Middle frontal gyrus (tissue), 1 donor: ENCODE measurements around the gene KRT4.

Experiments
- DNase-seq: peaks from one replicate; pipeline ENCODE4 v3.0.0-alpha.2; 2015; ENCODE audit warnings: low spot score; ENCODE audit errors: extremely low spot score

The KRT4 gene

DNA sequence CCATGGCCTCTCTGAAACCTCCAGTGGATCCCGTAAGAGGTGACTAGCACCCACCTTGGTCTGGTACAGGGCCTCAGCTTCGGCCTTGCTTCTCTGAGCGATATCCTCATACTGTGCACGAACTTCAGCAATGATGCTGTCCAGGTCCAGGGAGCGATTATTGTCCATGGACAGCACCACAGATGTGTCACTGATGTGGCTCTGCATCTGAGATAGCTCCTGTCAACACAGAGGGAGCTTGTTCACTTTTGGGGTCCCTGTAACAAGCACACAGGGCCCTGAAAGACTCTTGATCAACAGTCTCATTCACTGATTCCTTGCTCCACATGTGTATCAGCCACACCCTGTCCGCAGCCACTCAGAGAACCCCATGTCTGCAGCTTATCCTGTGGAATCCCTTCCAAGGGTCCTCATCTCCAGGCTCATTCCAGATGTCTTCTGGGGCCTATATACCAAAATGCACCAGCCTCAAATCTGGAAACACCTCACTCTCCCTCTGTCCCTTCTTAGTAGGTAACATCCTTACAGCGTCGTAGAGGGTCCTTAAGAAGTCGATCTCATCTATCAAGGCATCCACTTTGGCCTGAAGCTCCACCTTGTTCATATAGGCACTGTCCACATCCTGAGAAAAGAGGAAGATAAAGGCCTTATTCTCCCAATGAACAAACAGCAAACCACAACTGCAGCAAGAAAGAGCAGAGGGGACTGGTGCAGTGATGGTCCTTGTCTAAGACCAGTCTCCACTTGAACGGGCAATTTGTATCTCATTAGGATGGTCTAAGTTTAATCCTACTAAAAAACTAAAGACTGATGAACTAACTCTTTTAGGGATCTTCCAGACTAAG is 21.5 kb downstream of the KRT4 start:
- no peak for DNase-seq

GRCh38 chr12:52791271-52792184 is 22.4 kb downstream of the KRT4 start:
- DNase-seq, result no peak

GRCh38 chr12:52790427-52791270 is 23.3 kb downstream of the KRT4 start:
- no peak for DNase-seq

DNA sequence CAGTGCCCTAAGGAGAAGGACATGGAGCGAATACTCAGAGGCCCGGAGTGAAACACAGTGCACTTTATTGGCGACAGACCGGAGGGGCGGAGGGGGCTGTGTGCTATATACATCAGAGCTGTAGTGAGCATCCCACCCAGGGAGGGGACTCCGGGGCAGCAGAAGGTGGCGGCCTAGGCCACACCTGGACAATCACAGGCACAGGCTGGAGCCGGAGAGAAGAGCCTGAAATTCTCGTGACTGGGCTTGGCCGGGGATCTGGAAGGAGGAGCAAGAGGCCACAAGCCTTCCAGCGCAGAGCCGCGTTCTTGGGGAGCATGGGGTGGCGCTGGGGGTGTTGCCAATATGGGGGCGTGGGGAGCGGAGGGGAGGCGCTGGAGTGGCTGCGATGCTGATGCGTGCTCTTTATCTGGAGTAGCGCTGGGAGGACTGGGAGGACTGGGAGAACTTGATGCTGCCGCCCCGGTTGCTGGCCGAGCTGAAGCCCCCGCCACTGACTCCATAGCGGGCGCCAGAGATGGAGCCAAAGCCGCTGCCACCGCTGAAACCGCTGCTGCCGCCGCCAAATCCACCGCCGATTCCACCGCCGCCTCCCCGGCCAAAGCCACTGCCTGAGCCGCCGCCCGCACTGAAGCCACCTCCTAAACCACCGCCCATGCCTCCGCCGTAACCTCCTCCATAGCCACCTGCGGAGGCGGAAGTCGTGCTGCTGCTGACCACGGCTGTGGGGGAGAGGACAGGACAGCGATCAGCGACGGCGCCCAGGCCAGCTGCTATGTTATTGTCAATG is 24.1 kb downstream of the KRT4 start:
- no peak for DNase-seq

GRCh38 chr12:52788876-52789636 is 24.9 kb downstream of the KRT4 start:
- DNase-seq, result no peak

DNA sequence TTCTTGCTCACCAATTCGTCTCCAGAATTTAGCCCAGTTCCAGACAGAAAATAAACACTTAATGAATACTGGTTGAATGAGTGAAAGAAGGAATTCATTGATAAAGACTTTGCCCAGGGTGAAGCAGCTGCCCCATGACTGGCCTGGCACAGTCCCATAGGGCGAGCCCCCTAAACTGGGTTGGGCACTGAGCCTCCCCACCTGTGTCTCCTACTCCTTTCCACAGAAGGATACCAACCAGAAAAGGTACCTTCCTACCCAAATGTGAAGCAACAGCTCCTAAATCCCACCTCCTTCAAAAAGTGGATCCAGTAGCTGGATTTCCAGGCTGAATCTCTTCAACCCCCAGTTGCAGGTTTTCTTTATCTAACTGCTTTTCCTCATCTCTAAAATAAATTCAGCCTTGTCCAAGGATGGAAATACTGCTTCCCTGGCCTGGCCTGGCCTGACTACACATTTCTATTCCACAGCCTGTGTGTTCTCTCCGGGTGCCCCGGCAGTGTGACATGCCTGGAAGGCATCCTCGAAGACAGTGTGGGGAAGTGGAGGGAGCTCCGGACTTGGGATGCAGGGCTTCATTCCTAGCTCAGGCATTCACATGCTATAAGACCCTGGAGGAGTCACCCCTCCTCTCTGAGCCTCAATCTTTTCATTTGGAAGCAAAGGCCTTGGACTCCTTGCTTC is 25.6 kb downstream of the KRT4 start:
- DNase-seq, result no peak

DNA sequence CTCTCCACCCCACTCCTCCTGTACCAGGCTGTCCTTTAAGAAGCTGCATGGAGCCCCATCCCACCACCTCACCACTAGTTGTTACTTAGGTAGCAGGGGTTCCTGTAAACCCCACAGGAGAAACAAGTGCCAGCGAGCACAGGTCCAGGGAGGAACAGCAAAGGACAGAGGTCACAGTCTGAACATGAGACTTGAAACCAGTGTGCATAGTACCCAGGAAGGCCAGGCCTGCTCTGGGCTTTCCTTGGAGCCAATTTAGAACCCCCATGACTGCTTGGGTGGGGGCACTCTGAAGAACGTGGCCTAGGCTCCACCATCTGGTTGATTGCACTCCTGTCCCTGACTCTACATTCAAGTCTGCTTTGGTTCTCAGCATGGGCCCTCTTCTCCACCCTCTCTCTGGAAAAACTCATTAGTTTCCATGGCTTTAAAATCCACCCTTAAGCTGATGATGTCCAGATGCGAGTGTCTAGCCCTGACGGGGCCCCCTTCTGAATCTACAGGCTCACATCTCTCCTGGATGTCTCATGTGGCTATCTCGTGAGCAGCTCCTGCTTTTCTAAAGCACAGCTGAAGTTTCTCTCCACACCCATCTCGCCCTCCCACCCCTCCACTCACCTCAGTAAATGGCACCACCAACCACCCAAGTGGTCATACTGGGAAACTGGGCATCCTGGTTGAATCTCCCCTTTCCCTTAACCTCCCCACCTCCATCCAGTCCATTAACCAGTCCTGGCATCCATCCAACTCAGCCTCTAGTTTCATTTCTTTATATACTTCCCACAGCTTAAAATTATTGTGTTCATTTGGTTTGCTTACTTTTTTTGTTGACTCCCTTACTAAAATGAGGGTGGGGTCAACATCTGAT is 26.4 kb downstream of the KRT4 start:
- no peak for DNase-seq

DNA sequence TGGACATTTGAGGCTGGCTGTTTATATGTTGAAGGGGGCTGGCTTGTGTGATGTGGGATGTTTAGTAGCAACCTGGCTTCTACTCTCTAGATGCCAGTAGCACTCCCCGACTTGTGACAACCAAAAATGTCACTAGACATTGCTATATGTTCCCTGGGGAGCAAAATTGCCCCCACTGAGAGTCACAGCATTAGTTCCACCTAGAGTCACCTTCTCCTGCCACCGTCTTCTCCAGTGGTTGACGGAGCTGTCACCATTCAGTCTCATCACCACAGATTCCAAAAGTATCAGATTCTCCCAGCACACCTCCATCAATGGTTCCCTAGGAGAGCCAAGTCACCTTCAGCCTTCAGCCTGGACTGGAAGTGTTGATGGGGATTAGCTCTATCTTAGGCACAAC is 29.0 kb downstream of the KRT4 start:
- no peak for DNase-seq

DNA sequence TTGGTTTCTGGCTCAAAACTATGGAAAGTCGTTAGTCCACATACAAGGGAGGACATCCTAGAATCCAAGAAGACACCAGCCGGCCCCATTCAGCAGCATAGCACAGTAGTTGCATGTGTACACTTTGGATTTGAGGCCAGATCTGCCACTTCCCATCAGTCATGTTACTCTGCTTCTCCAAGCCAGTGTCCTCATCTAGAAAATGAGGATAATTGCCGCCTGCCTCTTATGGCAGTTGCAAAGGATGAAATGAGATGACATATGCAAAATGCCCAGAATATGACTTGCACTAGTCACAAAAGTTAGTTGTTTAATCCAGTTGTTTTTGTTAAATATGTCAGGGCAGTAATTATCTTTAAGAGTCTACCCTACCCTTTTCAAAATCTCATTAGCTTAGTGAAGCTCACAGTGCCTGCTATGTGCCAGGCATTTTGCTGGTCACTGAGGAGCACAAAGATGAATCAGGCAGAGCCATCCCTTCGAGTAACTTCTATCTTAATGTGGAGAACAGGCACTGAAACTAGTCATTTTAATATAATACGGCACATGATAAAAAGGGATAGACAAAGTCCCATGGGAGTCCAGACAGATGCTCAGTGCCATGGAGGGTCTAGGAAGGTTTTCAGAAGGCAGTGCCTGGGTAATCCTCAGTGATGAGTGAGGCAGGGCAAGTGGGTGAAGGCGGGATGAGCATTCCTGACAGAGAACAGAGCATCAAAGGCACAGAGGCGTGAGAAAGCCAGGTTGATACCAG is 30.2 kb downstream of the KRT4 start:
- no peak for DNase-seq

DNA sequence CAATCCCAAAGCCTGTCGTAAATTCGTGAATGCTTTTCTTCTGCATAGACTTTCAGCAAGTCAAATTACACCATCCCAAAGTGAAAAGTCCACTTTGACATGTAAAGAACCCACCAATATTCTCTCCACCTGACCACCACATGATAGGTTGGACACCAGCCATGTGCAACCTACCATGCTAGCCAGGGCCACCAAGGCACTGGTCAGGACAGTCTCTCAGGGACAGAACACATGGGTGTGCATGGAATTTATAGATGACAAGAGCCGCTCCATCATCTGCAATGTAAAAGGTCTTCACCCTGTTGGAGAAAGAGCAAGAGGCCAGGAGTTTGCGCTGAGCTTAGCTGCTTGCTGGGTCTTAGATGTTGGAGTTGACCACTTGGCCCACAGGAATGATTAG is 31.4 kb downstream of the KRT4 start:
- no peak for DNase-seq

DNA sequence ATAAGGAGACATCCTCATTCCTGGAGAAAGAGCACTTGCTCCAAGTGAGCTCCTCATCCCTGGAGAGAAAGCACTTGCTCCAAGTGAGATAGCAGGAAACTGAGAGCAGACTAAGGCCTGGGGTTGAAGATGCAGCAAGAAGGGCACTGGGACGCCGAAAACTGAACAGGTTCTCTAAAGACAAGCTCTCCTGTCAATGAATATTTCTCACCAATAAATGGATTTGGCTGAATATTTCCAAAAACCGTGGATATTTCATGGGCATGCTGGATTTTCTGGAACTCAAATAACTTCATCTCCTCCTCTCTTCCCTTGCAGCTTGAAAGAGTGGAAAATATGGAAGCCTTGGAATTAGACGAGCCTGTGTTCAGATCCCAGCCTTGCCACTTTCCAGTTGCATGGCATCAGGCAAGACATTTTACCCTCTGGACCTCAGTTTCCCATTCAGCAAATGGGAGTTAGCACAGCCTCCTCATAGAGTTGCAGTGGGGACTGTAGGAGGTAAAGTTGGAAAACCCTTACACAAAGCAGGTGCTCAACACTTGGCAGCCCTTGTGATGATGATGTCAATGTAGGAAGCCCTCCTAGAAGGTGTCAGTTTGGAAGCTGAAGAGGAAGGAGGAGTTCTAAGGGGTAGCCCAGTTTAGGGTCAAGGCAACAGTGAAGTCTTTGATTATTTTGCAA is 32.4 kb downstream of the KRT4 start:
- DNase-seq, result no peak

DNA sequence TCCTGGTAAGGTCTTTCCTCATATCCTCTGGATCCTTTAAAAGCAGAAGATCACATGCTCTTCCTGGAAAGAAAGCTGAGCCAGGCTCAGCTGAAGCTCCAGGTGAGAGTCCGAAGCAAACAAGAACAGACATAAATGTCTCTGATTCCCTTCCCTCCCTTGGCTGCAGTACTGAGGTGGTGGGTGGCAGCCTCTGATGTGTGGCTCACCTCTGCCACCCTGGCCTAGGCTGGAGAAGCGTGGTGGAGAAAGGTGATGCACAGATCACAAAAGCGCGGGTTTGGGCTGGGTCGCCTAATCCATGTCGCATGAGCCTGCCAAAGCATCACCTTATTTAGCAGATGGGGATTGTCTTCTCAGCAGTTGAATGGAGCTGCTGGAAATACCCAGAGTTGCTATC is 34.0 kb downstream of the KRT4 start:
- no peak for DNase-seq

GRCh38 chr12:52778833-52779232 is 35.1 kb downstream of the KRT4 start:
- DNase-seq, result no peak

DNA sequence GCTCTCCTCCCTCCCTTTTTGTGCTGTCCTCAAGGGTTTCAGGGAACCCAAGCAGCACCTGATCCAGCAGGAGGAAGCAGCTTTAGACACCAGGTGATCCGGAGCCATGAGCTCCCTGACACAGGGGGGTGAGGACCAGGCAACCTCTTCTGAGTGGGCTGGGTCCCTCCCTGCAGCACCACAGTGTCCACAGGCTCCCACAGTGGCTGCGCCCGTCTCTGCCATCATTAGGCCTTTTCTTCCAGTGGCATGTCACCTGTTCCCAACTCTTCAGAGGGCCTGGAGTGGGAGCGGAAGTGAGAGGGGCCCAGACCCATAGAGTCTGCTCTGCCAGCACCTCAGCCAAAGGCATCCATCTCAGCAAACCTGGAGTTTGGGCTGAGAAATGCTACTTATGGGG is 36.4 kb downstream of the KRT4 start:
- DNase-seq, result no peak

GRCh38 chr12:52776913-52777395 is 37.0 kb downstream of the KRT4 start, which contains the start of gene KRT76:
Gene KRT76 (minus strand): TSS chr12:52777345. CDS start chr12:52777291, 54 bp downstream.
- no peak for DNase-seq

GRCh38 chr12:52776435-52776834 is 37.5 kb downstream of the KRT4 start:
- no peak for DNase-seq
